ENCODE data around the gene WNT5B.
A peak's percentile ranks its signal among the peaks of the same experiment; 100 is the strongest.

Gene WNT5B

GRCh38 chr12:1581973-1582708 is 46.9 kb upstream of the WNT5B start:
- H3K9me2 ChIP-seq (ENCODE audit: low read depth, low read length) = no peaks in the 10 kb centered on the region
- peaks cover 4% of the 10 kb centered on the region; the same call in 1 of the 2 replicates for H3K36me3 ChIP-seq (ENCODE audit: insufficient read depth, low read length)
- TF ChIP-seq EZH2 (IDR thresholded peaks at IDR 0.05; ENCODE audit: borderline replicate concordance, low read length) (no peak), CTCF (IDR thresholded peaks at IDR 0.05; ENCODE audit: low read length) (no peak)
- no peaks in the 10 kb centered on the region for H3F3A ChIP-seq (ENCODE audit: insufficient read depth, low read length)
- H3K27ac ChIP-seq (ENCODE audit: low read depth, low read length, poor library complexity, severe bottlenecking) = no peak overlapping the region
- no peaks in the 10 kb centered on the region for H3K27me3 ChIP-seq (ENCODE audit: insufficient read depth, low read length)
- H4K20me1 ChIP-seq (ENCODE audit: insufficient read depth, low read length) = no peaks in the 10 kb centered on the region
- no peak overlapping the region for H3K4me3 ChIP-seq (ENCODE audit: low read depth, low read length, poor library complexity, severe bottlenecking)
- no peak overlapping the region for H2AFZ ChIP-seq (ENCODE audit: low read length)
- peaks cover 24% of the 10 kb centered on the region for H3K4me1 ChIP-seq (ENCODE audit: insufficient read depth, low read length, severe bottlenecking)
- H3K4me2 ChIP-seq (ENCODE audit: low read length) = no peak overlapping the region
- no peaks in the 10 kb centered on the region for H3K9me3 ChIP-seq (ENCODE audit: low read length)
- H3K9ac ChIP-seq (ENCODE audit: low read length) = no peak overlapping the region
- H3K79me2 ChIP-seq (ENCODE audit: insufficient read depth, low read length) = no peaks in the 10 kb centered on the region

GRCh38 chr12:1582709-1583050 is 46.4 kb upstream of the WNT5B start:
- Histone ChIP-seq H3K4me2 (ENCODE audit: low read length) (no peak overlapping the region), H3K27ac (ENCODE audit: low read depth, low read length, poor library complexity, severe bottlenecking) (no peak overlapping the region), H3K79me2 (ENCODE audit: insufficient read depth, low read length) (no peaks in the 10 kb centered on the region), H3K36me3 (ENCODE audit: insufficient read depth, low read length) (peaks cover 4% of the 10 kb centered on the region; the same call in 1 of the 2 replicates), H3K4me1 (ENCODE audit: insufficient read depth, low read length, severe bottlenecking) (peaks cover 24% of the 10 kb centered on the region), H3K9ac (ENCODE audit: low read length) (no peak overlapping the region), H4K20me1 (ENCODE audit: insufficient read depth, low read length) (no peaks in the 10 kb centered on the region; the same call in 1 of the 2 replicates), H3K9me3 (ENCODE audit: low read length) (no peaks in the 10 kb centered on the region), H3K9me2 (ENCODE audit: low read depth, low read length) (no peaks in the 10 kb centered on the region), H2AFZ (ENCODE audit: low read length) (no peak overlapping the region), H3K27me3 (ENCODE audit: insufficient read depth, low read length) (no peaks in the 10 kb centered on the region), H3F3A (ENCODE audit: insufficient read depth, low read length) (no peaks in the 10 kb centered on the region), H3K4me3 (ENCODE audit: low read depth, low read length, poor library complexity, severe bottlenecking) (no peak overlapping the region)
- TF ChIP-seq CTCF (IDR thresholded peaks at IDR 0.05; ENCODE audit: low read length) (no peak), EZH2 (IDR thresholded peaks at IDR 0.05; ENCODE audit: borderline replicate concordance, low read length) (no peak)

GRCh38 chr12:1583421-1584078 is 45.5 kb upstream of the WNT5B start:
- Histone ChIP-seq H2AFZ (ENCODE audit: low read length) (no peak overlapping the region), H4K20me1 (ENCODE audit: insufficient read depth, low read length) (no peaks in the 10 kb centered on the region; the same call in 1 of the 2 replicates), H3F3A (ENCODE audit: insufficient read depth, low read length) (no peaks in the 10 kb centered on the region), H3K79me2 (ENCODE audit: insufficient read depth, low read length) (no peaks in the 10 kb centered on the region), H3K9me3 (ENCODE audit: low read length) (no peaks in the 10 kb centered on the region), H3K36me3 (ENCODE audit: insufficient read depth, low read length) (peaks cover 4% of the 10 kb centered on the region; the same call in 1 of the 2 replicates), H3K27ac (ENCODE audit: low read depth, low read length, poor library complexity, severe bottlenecking) (no peak overlapping the region), H3K4me1 (ENCODE audit: insufficient read depth, low read length, severe bottlenecking) (peaks cover 31% of the 10 kb centered on the region), H3K9me2 (ENCODE audit: low read depth, low read length) (no peaks in the 10 kb centered on the region), H3K4me3 (ENCODE audit: low read depth, low read length, poor library complexity, severe bottlenecking) (no peak overlapping the region), H3K4me2 (ENCODE audit: low read length) (no peak overlapping the region; the same call in 1 of the 2 replicates), H3K9ac (ENCODE audit: low read length) (no peak overlapping the region), H3K27me3 (ENCODE audit: insufficient read depth, low read length) (no peaks in the 10 kb centered on the region)
- peak; percentile 100 for TF ChIP-seq CTCF (IDR thresholded peaks at IDR 0.05; ENCODE audit: low read length)
- no peak for TF ChIP-seq EZH2 (IDR thresholded peaks at IDR 0.05; ENCODE audit: borderline replicate concordance, low read length)
